AG09309 (cell line): ENCODE data around the gene CLIC2.
A peak's percentile ranks its signal among the peaks of the same experiment; 100 is the strongest.
"Not testable (repeated sequence)": the region's sequence is repeated elsewhere in the genome, so short reads cannot be mapped to it uniquely, and the experiment has no call there.

ENCODE experiments used
- DNase-seq: peaks from one replicate; pipeline ENCODE4 v3.0.0-alpha.2; 2010; ENCODE audit warnings: low read depth
- H3K4me3 ChIP-seq: 2 replicates; pipeline ENCODE4 v1.5.1; 2011; ENCODE audit warnings: mild to moderate bottlenecking, low read depth, low read length, moderate library complexity; ENCODE audit not compliant: control insufficient read depth
- CTCF ChIP-seq: IDR thresholded peaks from 2 replicates; pipeline ENCODE4 v1.5.1; 2011; ENCODE audit warnings: mild to moderate bottlenecking, low read depth, low read length, inconsistent platforms; ENCODE audit not compliant: insufficient read depth, control insufficient read depth; ENCODE audit errors: missing control alignments

The CLIC2 gene

GRCh38 chrX:155334486-155335336 lies at the start of gene CLIC2:
Gene CLIC2, minus strand, starts transcription at chrX:155334614. Its CDS starts 187 bp downstream, at chrX:155334427.
- H3K4me3 ChIP-seq: no peak within 1 kb of the TSS
- peak; percentile 16 for DNase-seq
- no peak for TF ChIP-seq CTCF

DNA sequence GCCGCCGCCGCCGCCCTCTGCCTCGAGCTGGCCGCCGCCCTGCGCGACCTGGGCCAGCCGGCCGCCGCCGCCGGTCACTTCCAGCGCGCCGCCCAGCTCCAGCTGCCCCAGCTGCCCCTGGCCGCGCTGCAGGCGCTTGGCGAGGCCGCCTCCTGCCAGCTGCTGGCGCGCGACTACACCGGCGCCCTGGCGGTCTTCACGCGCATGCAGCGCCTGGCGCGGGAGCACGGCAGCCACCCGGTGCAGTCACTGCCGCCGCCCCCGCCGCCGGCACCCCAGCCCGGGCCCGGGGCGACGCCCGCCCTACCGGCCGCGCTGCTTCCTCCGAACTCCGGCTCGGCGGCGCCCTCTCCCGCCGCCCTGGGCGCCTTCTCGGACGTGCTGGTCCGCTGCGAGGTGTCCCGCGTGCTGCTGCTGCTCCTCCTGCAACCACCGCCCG lies 48.1 kb upstream of the CLIC2 start:
- H3K4me3 ChIP-seq, DNase-seq: not testable (repeated sequence)

DNA sequence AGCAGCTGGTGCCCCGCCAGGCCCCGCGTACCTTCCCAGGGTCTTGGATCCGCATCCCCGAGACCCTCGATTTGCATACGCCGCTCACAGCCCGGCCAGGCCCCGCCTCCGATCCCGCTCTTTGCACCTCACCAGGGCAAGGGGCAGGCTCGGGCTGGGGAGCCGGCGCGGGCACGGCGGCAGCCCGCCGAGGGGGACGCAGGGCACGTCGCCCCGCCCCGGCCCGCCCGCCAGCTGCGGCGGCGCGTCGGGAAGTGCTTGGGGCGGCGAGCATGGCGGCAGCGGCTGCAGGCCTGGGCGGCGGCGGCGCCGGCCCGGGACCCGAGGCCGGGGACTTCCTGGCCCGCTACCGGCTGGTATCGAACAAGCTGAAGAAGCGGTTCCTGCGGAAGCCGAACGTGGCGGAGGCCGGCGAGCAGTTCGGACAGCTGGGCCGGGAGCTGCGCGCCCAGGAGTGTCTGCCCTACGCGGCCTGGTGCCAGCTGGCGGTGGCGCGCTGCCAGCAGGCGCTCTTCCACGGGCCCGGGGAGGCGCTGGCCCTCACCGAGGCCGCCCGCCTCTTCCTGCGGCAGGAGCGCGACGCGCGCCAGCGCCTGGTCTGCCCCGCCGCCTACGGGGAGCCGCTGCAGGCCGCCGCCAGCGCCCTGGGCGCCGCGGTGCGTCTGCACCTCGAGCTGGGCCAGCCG lies 47.6 kb upstream of the CLIC2 start, which contains the start of gene F8A2:
Gene F8A2, plus strand, starts transcription at position 253 of the 686 bp plus-strand sequence. Its CDS starts 20 bp downstream, at position 273.
- DNase-seq: not testable (repeated sequence)

GRCh38 chrX:155379802-155380201 lies 45.4 kb upstream of the CLIC2 start:
- not testable (repeated sequence) for DNase-seq, H3K4me3 ChIP-seq

More for the DNA sequence above, 47.6 kb upstream of the CLIC2 start, which contains the start of gene F8A2:
- H3K4me3 ChIP-seq: not testable (repeated sequence)

DNA sequence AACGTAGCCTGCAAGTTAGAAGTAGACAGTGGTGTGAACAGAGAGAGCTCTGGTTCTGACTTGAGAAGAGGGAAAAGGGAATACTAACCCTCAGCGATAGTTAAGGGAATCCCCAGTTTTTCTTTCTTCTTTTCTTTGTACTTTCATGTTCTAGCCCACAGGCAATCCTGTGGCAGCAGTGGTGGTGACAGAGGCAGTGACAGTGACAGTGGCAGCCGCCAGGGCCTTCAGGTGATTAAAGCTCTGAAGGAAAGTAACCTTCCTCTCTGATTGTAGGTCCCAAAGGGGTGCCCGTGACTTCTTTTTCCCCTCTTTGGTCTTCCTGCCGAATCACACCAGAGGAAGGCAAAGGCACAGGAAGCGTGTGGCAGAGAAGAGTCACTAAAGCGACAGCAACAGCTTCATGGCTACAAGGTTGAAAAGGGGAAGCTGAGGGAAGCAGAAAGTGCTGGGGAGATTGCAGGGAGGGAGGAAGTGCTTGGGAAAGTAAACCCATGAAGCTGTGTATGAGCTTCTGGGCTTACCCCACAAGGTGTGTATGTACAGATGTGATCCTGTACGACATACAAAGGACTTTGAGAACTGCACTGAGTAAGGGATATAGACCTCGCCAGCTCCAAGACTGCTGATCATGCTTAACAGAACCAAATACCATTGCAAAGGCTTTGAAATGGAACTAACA lies 39.5 kb upstream of the CLIC2 start:
- H3K4me3 ChIP-seq, DNase-seq: not testable (repeated sequence)

DNA sequence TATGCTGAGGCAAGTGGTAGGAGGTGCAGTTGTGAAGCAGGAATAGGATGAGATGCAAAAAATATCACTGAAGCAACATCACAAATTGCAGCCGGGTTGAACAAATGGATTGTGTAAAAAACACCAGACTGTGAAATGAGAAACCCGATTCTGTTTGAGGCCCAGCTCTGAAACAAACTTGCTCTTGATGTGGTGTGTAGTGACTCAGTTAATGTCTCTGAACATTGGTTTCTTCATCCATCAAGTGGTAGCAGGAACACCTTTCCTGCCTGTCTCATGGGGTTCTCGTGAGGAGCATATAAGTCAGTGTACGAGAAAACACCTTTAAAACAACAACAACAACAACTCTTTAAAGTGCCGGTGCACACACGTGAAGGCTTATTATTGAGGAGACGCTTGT lies 29.3 kb upstream of the CLIC2 start:
- not testable (repeated sequence) for H3K4me3 ChIP-seq, DNase-seq

GRCh38 chrX:155349448-155349847 lies 15.0 kb upstream of the CLIC2 start:
- H3K4me3 ChIP-seq, DNase-seq: not testable (repeated sequence)

DNA sequence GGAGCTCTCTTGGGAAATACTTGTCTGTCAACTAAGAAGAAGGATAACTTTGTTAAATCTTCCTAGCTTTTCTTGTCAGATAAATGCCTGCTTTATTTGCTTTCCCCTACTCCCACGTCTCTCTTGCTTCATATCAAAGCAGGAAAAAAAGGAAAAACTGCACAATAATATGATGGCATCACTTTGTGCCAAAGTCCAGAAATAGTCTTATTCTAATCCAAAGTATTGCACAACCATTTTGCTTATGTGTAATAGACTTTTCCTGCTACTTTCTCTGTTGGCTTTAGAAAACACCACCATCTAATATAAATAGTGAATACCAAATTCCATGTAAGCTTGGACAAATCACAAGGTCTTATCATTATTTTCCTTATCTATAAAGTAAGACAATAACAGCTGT lies 11.3 kb upstream of the CLIC2 start:
- H3K4me3 ChIP-seq, DNase-seq: not testable (repeated sequence)

DNA sequence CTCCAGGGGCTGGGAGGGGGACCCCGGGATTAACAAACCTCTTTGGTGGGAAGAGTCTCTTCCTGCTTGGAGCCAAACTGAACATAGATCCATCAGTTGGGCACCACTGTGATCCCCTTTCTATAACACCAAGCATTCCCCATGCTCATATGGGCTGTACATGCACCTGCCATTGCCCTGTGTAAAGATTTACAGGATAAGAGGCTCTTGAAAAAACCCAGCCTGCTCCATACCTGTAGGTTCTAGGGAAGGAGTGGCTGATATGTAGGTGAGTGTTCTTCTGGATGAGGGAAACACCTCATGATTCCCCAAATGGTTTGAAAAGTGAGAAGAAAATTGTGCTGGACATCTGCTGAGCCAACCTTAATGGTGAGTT lies 911 bp upstream of the CLIC2 start:
- not testable (repeated sequence) for DNase-seq, H3K4me3 ChIP-seq

GRCh38 chrX:155333544-155334100 lies 792 bp downstream of the CLIC2 start:
- no peak overlapping the region for H3K4me3 ChIP-seq
- TF ChIP-seq CTCF: no peak
- DNase-seq: no peak
